A673 (cell line): Measurements from ENCODE around the gene NCAN.

Source experiments
- EZH2 ChIP-seq: fragments of 200-600 bp; sonication (generic); IDR thresholded peaks from 2 replicates; pipeline ENCODE4 v1.6.1; 2017; ENCODE audit warnings: borderline replicate concordance, low read depth, mild to moderate bottlenecking, mixed read lengths, antibody characterized with exemption, low read length; ENCODE audit not compliant: poor library complexity, severe bottlenecking
- TF ChIP-seq, protein P1 (sequence below): fragments of 300-800, 200-600 bp; sonication (generic); conservative IDR thresholded peaks from 2 replicates; pipeline ENCODE4 v1.5.1; 2017; ENCODE audit warnings: low read depth, mild to moderate bottlenecking, antibody characterized with exemption, low read length, moderate library complexity, mixed read lengths

DNA sequence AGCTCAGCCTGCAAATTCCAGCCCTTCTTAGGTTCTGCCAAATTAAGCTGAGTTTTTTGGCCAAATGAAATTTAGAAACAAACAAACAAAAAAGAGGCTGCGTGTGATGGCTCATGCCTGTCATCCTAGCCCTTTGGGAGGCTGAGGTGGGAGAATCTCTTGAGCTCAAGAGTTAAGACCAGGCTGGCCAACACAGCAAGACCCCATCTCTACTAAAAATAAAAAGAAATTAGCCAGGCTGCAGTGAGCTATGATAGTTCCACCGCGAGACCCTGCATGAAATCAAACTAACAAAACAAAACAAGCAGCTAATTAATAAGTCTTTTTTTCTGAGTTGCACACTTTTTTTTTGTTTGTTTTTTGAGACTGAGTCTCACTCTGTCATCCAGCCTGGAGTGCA lies 17.9 kb downstream of the NCAN start:
- TF ChIP-seq, protein P1, sequence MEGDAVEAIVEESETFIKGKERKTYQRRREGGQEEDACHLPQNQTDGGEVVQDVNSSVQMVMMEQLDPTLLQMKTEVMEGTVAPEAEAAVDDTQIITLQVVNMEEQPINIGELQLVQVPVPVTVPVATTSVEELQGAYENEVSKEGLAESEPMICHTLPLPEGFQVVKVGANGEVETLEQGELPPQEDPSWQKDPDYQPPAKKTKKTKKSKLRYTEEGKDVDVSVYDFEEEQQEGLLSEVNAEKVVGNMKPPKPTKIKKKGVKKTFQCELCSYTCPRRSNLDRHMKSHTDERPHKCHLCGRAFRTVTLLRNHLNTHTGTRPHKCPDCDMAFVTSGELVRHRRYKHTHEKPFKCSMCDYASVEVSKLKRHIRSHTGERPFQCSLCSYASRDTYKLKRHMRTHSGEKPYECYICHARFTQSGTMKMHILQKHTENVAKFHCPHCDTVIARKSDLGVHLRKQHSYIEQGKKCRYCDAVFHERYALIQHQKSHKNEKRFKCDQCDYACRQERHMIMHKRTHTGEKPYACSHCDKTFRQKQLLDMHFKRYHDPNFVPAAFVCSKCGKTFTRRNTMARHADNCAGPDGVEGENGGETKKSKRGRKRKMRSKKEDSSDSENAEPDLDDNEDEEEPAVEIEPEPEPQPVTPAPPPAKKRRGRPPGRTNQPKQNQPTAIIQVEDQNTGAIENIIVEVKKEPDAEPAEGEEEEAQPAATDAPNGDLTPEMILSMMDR = no peak
- no peak for TF ChIP-seq EZH2
